SK-N-MC (cell line): ENCODE results near the gene RNU1-2.
"Not testable (repeated sequence)": the region's sequence is repeated elsewhere in the genome, so short reads cannot be mapped to it uniquely, and the experiment has no call there.

Experiments used
- EZH2 ChIP-seq: fragments of 200-600 bp; sonication (generic); IDR thresholded peaks from one replicate; pipeline ENCODE4 v1.6.1; 2017; ENCODE audit warnings: antibody characterized with exemption
- POLR2AphosphoS5 ChIP-seq: IDR thresholded peaks from 2 replicates; pipeline ENCODE4 v1.6.1; 2012; ENCODE audit warnings: mild to moderate bottlenecking, low read depth, low read length, borderline replicate concordance

DNA sequence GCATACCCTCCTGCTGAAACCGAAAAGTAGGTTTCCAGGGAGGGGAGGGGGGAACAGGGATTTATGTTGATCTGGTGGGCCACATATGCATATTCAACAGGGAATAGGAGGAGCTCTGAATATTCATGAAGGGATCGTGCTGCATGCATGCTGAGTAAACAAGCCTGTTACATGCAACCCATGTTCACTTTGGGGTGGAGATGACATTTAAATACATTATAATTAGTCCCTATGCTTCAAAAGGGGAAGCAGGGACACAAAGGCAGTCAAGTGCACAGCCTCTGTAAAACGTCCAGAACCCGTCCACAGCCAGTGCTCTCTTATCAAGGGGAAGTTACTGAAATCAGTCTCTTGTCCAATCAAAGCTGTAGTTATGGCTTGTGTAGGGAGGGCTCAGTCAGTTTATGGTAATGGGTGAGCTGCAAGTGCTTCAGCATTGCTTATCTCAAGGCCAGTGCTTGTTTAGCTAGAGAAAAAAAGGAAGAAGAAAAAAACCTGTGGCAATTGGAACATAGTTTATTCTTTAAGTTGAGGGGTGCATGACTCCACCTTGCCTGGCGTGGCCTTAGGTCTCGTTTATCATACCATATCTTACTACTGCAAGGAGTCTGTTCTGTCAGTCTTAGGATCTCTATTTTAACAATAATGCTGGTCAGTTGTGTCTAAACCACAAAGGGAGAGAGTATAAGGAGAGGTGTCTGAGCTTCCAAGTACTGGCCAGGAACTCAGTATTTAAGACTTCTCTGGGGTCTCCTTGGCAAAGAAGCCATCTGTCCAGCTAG, 28.7 kb upstream of the RNU1-2 start:
- TF ChIP-seq POLR2AphosphoS5, EZH2: not testable (repeated sequence)
